Liver (tissue), 9 donors: Measurements from ENCODE around the gene LRMDA. TPM values are rescaled to one million over a fixed set of nuclear protein-coding genes. Genes with fewer than 3 reads are reported as not detected.

ENCODE experiments used
- DNase-seq: peaks from one replicate; pipeline ENCODE4 v3.0.0-alpha.2; 2017; ENCODE audit warnings: low spot score
- H3K27ac ChIP-seq, 2 donors: one replicate each; pipeline ENCODE4 v1.7.0; 2013; ENCODE audit warnings: inconsistent platforms in 2 of 2, low read length in 2 of 2, control low read depth in 1 of 2, low read depth in 1 of 2, mild to moderate bottlenecking in 1 of 2
- H3K27me3 ChIP-seq, 4 donors: one replicate each; pipeline versions ENCODE4 v1.6.1 to v1.7.0; 2013; ENCODE audit warnings: low read length in 3 of 4, inconsistent platforms in 1 of 4, mild to moderate bottlenecking in 1 of 4, moderate library complexity in 1 of 4; ENCODE audit not compliant: control insufficient read depth in 4 of 4, insufficient read depth in 4 of 4
- H3K36me3 ChIP-seq, 4 donors: one replicate each; pipeline versions ENCODE4 v1.6.1 to v1.7.0; 2013; ENCODE audit warnings: low read length in 3 of 4, mild to moderate bottlenecking in 3 of 4, low read depth in 1 of 4, moderate library complexity in 1 of 4; ENCODE audit not compliant: control insufficient read depth in 4 of 4, insufficient read depth in 3 of 4
- H3K4me1 ChIP-seq, 4 donors: one replicate each; pipeline versions ENCODE4 v1.6.1 to v1.7.0; 2013; ENCODE audit warnings: low read length in 3 of 4, mild to moderate bottlenecking in 3 of 4, moderate library complexity in 1 of 4; ENCODE audit not compliant: control insufficient read depth in 4 of 4, insufficient read depth in 4 of 4
- H3K4me3 ChIP-seq, 3 donors: one replicate each; pipeline versions ENCODE4 v1.6.1 to v1.7.0; 2013; ENCODE audit warnings: low read length in 3 of 3, control low read depth in 1 of 3, low read depth in 1 of 3, mild to moderate bottlenecking in 1 of 3
- H3K9ac ChIP-seq, 2 donors: one replicate each; pipeline ENCODE4 v1.7.0; 2013; ENCODE audit warnings: low read length in 2 of 2, mild to moderate bottlenecking in 2 of 2, moderate library complexity in 2 of 2, control low read depth in 1 of 2, low read depth in 1 of 2
- H3K9me3 ChIP-seq, 4 donors: one replicate each; pipeline versions ENCODE4 v1.6.1 to v1.7.0; 2013; ENCODE audit warnings: low read length in 3 of 4; ENCODE audit not compliant: control insufficient read depth in 4 of 4
- EGR1 ChIP-seq, 2 donors: IDR thresholded peaks; 2 replicates each; pipeline ENCODE4 v1.6.1; 2016 to 2018; ENCODE audit warnings: antibody characterized with exemption in 2 of 2, low read depth in 2 of 2
- FOXA2 ChIP-seq: IDR thresholded peaks from 2 replicates; pipeline ENCODE4 v1.6.1; 2016; ENCODE audit warnings: antibody characterized with exemption
- GABPA ChIP-seq, 2 donors: IDR thresholded peaks in 1 of 2; conservative IDR thresholded peaks in 1 of 2; 2 replicates each; pipeline ENCODE4 v1.6.1; 2016; ENCODE audit warnings: antibody characterized with exemption in 2 of 2, mild to moderate bottlenecking in 1 of 2, moderate library complexity in 1 of 2
- HNF4A ChIP-seq, 2 donors: conservative IDR thresholded peaks; 2 replicates each; pipeline ENCODE4 v1.6.1; 2016; ENCODE audit warnings: antibody characterized with exemption in 2 of 2, mild to moderate bottlenecking in 2 of 2
- HNF4G ChIP-seq: IDR thresholded peaks from 2 replicates; pipeline ENCODE4 v1.6.1; 2016; ENCODE audit warnings: antibody characterized with exemption
- NR2F2 ChIP-seq: IDR thresholded peaks from 2 replicates; pipeline ENCODE4 v1.6.1; 2016; ENCODE audit warnings: antibody characterized with exemption
- RAD21 ChIP-seq, 2 donors: IDR thresholded peaks; 2 replicates each; pipeline ENCODE4 v1.6.1; 2016; ENCODE audit warnings: antibody characterized with exemption in 2 of 2, mild to moderate bottlenecking in 2 of 2
- RXRA ChIP-seq, 2 donors: IDR thresholded peaks; 2 replicates each; pipeline ENCODE4 v1.6.1; 2017 to 2018; ENCODE audit warnings: antibody characterized with exemption in 2 of 2, mild to moderate bottlenecking in 1 of 2
- SP1 ChIP-seq: IDR thresholded peaks from 2 replicates; pipeline ENCODE4 v1.6.1; 2018; ENCODE audit warnings: antibody characterized with exemption, mild to moderate bottlenecking
- TAF1 ChIP-seq: conservative IDR thresholded peaks from 2 replicates; pipeline ENCODE4 v1.6.1; 2016; ENCODE audit warnings: antibody characterized with exemption, mild to moderate bottlenecking
- YY1 ChIP-seq: IDR thresholded peaks from 2 replicates; pipeline ENCODE4 v1.6.1; 2016; ENCODE audit warnings: antibody characterized with exemption, mild to moderate bottlenecking
- WGBS: extraction: QIAGEN DNeasy Blood & Tissue Kit; methylation state at CpG from one replicate; pipeline ENCODE4 v1.1.7; 2013; 5-methylcytosine and 5-hydroxymethylcytosine counted together
- polyA plus RNA-seq, 2 donors: library from polyadenylated mRNA; stranded (reverse) in 1 of 2; unstranded in 1 of 2; fragments of 200-250 nt in 1 of 2; fragments of >200 nt in 1 of 2; fragmentation: Nextera tagmentation in 1 of 2; extraction: Ambion mirVana in 1 of 2; gene quantifications; one replicate each; pipeline versions ENCODE4 v1.2.1 to v1.2.3, GENCODE V29; 2013 to 2015
- total RNA-seq, 2 donors: library from RNA; depleted of rRNA; stranded (reverse); fragments of >200 nt; gene quantifications; one replicate each; pipeline ENCODE4 v1.2.3, GENCODE V29; 2014
- TF ChIP-seq, protein P1 (sequence below): IDR thresholded peaks from 2 replicates; pipeline ENCODE4 v1.6.1; 2016; ENCODE audit warnings: antibody characterized with exemption
- TF ChIP-seq, protein P2 (sequence below): IDR thresholded peaks from 2 replicates; pipeline ENCODE4 v1.6.1; 2016; ENCODE audit warnings: antibody characterized with exemption, mild to moderate bottlenecking
- TF ChIP-seq, protein P3 (sequence below): IDR thresholded peaks from 2 replicates; pipeline ENCODE4 v1.6.1; 2016; ENCODE audit warnings: antibody characterized with exemption
- TF ChIP-seq, protein P4 (sequence below): IDR thresholded peaks from 2 replicates; pipeline ENCODE4 v1.6.1; 2016; ENCODE audit warnings: antibody characterized with exemption
- donor health status: healthy.
- donor health status: healthy.
- donor health status: healthy.
- donor health status: healthy.
- donor health status: healthy.

The LRMDA gene
- total and polyA plus RNA-seq, 4 donors = 7.9 to 15.8 (median 11.3) TPM

DNA sequence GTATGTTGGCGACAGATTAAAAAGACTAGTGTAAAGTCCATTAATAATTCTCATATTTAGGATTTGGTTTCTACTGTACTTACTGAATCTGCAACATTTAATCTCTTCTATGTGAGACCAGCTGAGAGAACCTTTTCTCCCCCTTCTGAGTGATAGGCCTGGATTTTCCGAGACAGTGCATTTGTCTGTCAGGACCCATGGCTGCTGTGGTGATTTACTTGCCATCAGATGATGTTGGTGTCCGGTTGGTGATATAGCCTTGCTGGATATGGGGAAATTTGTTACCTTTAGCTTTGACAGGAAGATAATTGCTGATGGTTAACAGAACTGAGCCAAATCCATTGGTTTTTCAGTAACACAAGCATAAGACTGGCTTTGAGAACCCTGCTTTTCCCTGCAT is 517.2 kb downstream of the LRMDA start:
- Histone ChIP-seq H3K9me3 (peaks cover 0 to 3% (median 0%) of the 10 kb centered on the region in 4 donors), H3K4me3 (no peak overlapping the region), H3K27ac (no peak overlapping the region), H3K36me3 (no peaks in the 10 kb centered on the region), H3K27me3 (no peaks in the 10 kb centered on the region), H3K4me1 (no peaks in the 10 kb centered on the region), H3K9ac (no peak overlapping the region)
- 98% methylated on average over 3 of the region's 3 CpGs for WGBS
- DNase-seq = no peak
- no peak for TF ChIP-seq YY1
- no peak for TF ChIP-seq HNF4A (conservative IDR thresholded peaks at IDR 0.05)

DNA sequence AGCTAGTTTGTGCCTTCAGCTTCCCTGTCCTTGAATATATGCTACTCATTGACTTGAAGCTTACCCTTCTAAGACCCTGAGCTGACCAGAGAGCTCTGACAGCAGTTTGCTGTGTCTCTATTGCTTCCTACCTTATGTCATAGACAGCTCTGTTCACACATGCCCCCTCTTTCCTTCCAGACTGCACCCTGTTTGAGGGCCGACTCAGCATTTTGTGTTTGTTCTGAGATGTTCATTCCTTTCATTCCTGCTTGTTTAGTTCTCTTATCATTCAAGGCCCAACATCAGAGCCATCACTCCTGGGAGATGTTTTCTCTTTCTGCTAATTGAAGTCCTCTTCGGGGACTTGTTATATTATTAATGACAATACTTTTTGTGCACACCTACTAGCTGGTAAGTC is 518.9 kb downstream of the LRMDA start:
- H3K4me3 ChIP-seq = no peak overlapping the region
- no peaks in the 10 kb centered on the region for H3K27me3 ChIP-seq
- H3K36me3 ChIP-seq = no peaks in the 10 kb centered on the region
- WGBS = 78% methylated on average over 2 of the region's 2 CpGs
- TF ChIP-seq SP1 (no peak), EGR1 (IDR thresholded peaks at IDR 0.05; ENCODE audit: low read depth in 2 of 2) (no peak), YY1 (no peak), RAD21 (IDR thresholded peaks at IDR 0.05) (no peak), TAF1 (no peak), NR2F2 (no peak), FOXA2 (no peak), GABPA (IDR thresholded peaks at IDR 0.05 in 1 of 2, conservative IDR thresholded peaks at IDR 0.05 in 1 of 2) (no peak), HNF4G (no peak), RXRA (IDR thresholded peaks at IDR 0.05) (no peak)
- TF ChIP-seq, protein P1, sequence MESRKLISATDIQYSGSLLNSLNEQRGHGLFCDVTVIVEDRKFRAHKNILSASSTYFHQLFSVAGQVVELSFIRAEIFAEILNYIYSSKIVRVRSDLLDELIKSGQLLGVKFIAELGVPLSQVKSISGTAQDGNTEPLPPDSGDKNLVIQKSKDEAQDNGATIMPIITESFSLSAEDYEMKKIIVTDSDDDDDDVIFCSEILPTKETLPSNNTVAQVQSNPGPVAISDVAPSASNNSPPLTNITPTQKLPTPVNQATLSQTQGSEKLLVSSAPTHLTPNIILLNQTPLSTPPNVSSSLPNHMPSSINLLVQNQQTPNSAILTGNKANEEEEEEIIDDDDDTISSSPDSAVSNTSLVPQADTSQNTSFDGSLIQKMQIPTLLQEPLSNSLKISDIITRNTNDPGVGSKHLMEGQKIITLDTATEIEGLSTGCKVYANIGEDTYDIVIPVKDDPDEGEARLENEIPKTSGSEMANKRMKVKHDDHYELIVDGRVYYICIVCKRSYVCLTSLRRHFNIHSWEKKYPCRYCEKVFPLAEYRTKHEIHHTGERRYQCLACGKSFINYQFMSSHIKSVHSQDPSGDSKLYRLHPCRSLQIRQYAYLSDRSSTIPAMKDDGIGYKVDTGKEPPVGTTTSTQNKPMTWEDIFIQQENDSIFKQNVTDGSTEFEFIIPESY = no peak
- TF ChIP-seq, protein P2, sequence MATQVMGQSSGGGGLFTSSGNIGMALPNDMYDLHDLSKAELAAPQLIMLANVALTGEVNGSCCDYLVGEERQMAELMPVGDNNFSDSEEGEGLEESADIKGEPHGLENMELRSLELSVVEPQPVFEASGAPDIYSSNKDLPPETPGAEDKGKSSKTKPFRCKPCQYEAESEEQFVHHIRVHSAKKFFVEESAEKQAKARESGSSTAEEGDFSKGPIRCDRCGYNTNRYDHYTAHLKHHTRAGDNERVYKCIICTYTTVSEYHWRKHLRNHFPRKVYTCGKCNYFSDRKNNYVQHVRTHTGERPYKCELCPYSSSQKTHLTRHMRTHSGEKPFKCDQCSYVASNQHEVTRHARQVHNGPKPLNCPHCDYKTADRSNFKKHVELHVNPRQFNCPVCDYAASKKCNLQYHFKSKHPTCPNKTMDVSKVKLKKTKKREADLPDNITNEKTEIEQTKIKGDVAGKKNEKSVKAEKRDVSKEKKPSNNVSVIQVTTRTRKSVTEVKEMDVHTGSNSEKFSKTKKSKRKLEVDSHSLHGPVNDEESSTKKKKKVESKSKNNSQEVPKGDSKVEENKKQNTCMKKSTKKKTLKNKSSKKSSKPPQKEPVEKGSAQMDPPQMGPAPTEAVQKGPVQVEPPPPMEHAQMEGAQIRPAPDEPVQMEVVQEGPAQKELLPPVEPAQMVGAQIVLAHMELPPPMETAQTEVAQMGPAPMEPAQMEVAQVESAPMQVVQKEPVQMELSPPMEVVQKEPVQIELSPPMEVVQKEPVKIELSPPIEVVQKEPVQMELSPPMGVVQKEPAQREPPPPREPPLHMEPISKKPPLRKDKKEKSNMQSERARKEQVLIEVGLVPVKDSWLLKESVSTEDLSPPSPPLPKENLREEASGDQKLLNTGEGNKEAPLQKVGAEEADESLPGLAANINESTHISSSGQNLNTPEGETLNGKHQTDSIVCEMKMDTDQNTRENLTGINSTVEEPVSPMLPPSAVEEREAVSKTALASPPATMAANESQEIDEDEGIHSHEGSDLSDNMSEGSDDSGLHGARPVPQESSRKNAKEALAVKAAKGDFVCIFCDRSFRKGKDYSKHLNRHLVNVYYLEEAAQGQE = no peak
- TF ChIP-seq, protein P3, sequence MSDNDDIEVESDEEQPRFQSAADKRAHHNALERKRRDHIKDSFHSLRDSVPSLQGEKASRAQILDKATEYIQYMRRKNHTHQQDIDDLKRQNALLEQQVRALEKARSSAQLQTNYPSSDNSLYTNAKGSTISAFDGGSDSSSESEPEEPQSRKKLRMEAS = no peak
- TF ChIP-seq, protein P4, sequence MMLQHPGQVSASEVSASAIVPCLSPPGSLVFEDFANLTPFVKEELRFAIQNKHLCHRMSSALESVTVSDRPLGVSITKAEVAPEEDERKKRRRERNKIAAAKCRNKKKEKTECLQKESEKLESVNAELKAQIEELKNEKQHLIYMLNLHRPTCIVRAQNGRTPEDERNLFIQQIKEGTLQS = no peak
- no peak overlapping the region for H3K27ac ChIP-seq
- H3K9ac ChIP-seq = no peak overlapping the region
- no peaks in the 10 kb centered on the region for H3K4me1 ChIP-seq
- no peaks in the 10 kb centered on the region for H3K9me3 ChIP-seq
- DNase-seq = no peak
